Ectodermal cell (in vitro differentiated cells): ENCODE results near the gene AJM1.
"Not testable (repeated sequence)": the region's sequence is repeated elsewhere in the genome, so short reads cannot be mapped to it uniquely, and the experiment has no call there.

Source experiments
- H3K27ac ChIP-seq: 2 replicates; pipeline ENCODE4 v1.7.0; 2013; ENCODE audit warnings: mild to moderate bottlenecking, low read depth, low read length; ENCODE audit not compliant: insufficient read depth, poor library complexity, severe bottlenecking
- H3K27me3 ChIP-seq: 2 replicates; pipeline ENCODE4 v1.7.0; 2013; ENCODE audit warnings: mild to moderate bottlenecking, low read length; ENCODE audit not compliant: insufficient read depth, control insufficient read depth, poor library complexity, severe bottlenecking
- H3K36me3 ChIP-seq: one replicate; pipeline ENCODE4 v1.7.0; 2013; ENCODE audit warnings: low read length; ENCODE audit not compliant: control insufficient read depth, insufficient read depth
- H3K4me1 ChIP-seq: one replicate; pipeline ENCODE4 v1.7.0; 2013; ENCODE audit warnings: low read length; ENCODE audit not compliant: control insufficient read depth, insufficient read depth
- H3K4me3 ChIP-seq: 2 replicates; pipeline ENCODE4 v1.7.0; 2013; ENCODE audit warnings: low read depth, low read length, control low read depth; ENCODE audit not compliant: insufficient read depth
- H3K9me3 ChIP-seq: 2 replicates; pipeline ENCODE4 v1.7.0; 2013; ENCODE audit warnings: mild to moderate bottlenecking, low read length, moderate library complexity; ENCODE audit not compliant: control insufficient read depth
- WGBS, 2 experiments: methylation state at CpG; one replicate each; pipeline ENCODE4 v1.1.7; 2013; ENCODE audit warnings: missing lambda C conversion rate in 2 of 2; 5-methylcytosine and 5-hydroxymethylcytosine counted together

Gene AJM1

DNA sequence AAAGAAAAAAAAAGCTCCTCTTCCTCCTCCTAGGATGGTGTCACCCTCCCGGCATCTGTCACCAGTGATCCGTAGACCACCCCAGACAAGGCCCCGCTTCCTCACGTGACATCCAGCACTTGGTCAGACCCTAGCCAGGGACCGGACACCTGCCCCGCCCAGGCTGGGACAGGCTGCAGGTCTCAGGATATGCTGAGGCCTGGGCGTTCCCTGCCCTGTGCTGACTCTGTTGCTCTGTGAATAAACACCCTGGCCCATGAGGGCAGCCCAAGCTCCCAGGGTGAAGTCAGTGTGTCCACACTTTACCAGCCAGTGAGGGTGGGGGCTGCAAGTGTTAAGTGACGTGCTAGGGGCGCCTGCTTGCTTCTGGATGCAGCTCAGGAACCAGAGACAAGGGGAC is 18.3 kb downstream of the AJM1 start:
- H3K4me3 ChIP-seq = no peak overlapping the region
- H3K36me3 ChIP-seq = peaks cover 37% of the 10 kb centered on the region
- 94 to 96% methylated on average over 9 of the region's 9 CpGs for WGBS, 2 experiments
- no peaks in the 10 kb centered on the region for H3K27me3 ChIP-seq
- no peaks in the 10 kb centered on the region for H3K9me3 ChIP-seq
- H3K27ac ChIP-seq = no peak overlapping the region
- H3K4me1 ChIP-seq = peaks cover 7% of the 10 kb centered on the region

DNA sequence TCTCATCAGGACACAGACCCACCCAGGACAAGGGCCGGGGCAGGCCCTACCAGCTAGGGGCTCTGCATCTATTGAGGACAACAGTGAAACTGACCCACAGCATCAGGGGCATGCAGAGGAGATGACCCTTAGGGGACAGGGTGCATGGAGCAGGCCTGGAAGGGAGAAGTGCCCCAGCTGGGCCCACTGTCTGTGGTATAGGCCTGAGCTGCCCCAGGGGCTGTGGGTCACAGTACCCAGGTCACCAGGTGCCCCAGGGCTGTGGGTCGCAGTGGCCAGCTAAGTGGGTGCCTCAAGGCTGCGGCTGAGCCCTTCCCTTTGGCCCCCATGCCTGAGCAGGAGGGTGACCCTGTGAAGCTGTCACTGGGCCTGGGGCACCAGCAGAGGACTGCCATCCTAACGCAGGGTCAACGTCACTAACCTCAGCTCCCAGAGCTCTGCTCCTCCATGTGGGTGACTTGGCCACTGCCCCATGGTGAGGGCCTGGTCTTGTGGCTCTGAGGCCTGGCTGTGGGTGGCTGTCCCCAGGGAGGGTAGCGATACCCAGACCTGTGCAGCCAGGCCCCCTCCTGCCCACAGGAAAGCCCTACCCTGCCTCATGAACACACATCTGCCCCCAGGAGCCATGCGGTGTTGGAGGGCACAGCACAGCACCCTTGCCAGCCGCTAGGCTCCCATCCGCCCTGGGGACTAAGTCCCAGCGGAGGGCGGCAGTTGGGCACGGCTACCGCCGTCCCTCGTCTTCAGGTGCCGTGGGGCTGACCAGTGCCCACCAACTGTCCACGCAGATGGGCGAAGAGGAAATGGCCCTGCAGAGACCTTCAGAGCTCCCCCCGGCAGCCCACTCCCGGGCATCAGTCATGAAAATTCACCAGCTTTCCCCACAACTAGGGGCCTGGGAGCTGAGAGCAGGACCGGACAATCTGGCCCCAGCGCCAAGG is 18.9 kb downstream of the AJM1 start:
- 95 to 97% methylated on average over 22 of the region's 22 CpGs for WGBS, 2 experiments
- H3K9me3 ChIP-seq = no peaks in the 10 kb centered on the region
- H3K36me3 ChIP-seq = peaks cover 37% of the 10 kb centered on the region
- H3K4me3 ChIP-seq = no peak overlapping the region
- H3K27ac ChIP-seq = no peak overlapping the region
- no peaks in the 10 kb centered on the region for H3K27me3 ChIP-seq
- H3K4me1 ChIP-seq = peaks cover 7% of the 10 kb centered on the region

DNA sequence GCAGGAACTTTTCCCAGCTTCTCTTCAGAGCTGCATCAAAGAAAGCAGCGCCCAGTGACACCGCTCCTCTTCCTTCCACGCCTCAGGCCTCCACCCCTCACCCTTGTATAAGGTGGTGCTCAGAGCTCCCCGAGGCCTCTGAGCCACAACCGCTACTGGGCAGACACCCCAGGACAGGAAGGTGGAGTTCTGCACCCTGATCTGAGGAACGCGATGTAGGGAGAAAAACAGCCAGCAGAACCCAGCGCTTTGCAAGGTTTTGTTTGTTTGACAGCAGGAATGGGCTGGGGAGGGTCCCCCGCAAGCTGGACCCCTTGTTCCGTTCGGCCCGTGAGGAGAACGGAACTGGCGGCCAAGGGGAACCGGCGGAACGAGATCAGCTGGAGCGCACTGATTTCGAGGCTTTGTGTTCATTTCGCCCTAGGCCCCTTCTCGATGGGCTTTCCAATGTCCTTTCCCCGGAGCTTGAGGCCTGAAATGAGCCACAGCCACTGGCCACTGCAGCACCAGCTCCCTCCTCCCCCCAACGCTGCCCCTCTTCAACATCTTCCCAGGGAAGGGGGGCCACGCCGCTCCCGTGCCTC is 19.7 kb downstream of the AJM1 start:
- 94 to 95% methylated on average over 26 of the region's 26 CpGs for whole genome bisulfite sequencing, 2 experiments
- peaks cover 37% of the 10 kb centered on the region for H3K36me3 ChIP-seq
- H3K4me3 ChIP-seq = no peak overlapping the region
- H3K4me1 ChIP-seq = peaks cover 7% of the 10 kb centered on the region
- no peak overlapping the region for H3K27ac ChIP-seq
- no peaks in the 10 kb centered on the region for H3K27me3 ChIP-seq
- H3K9me3 ChIP-seq = no peaks in the 10 kb centered on the region

DNA sequence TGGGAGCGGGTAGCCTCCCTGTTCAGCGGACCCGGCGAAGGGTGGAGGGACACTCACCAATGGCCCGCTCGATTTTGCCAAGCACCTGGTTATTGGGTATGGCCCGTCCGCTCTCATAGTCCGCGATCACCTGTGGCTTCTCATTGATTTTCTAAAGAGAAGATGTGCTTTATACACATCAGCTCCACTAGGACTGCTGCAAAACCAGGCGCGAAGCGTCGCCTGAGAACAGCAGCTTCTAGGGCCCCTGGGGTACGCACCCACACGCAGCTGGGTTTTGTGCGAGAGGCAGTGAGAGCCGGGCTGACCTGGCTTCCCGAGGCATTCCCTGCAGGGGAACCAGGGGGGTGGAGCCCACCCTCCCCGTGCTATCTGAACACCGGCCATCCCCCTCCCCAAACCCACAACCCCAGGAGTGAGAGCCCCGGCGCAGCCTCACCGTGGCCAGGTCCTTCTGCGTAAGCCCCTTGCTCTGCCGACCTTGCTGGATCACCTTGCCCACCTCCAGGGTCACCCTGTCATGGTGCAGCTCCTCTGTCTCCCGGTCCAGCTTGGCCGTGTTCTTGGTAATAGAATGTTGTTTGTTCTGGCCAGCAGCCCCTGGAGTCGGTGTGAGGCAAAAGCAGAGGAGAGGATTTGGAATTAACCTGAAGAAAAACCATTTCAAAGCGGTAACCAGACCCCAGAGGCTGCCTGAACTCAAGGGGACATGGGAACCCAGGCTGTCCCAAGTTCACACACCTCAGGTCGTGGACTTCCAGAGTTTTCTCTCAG is 20.8 kb downstream of the AJM1 start:
- Histone ChIP-seq H3K36me3 (peaks cover 37% of the 10 kb centered on the region), H3K4me3 (no peak overlapping the region), H3K27ac (no peak overlapping the region), H3K27me3 (no peaks in the 10 kb centered on the region), H3K4me1 (peaks cover 7% of the 10 kb centered on the region), H3K9me3 (no peaks in the 10 kb centered on the region)
- 93 to 96% methylated on average over 31 of the region's 31 CpGs for WGBS, 2 experiments

DNA sequence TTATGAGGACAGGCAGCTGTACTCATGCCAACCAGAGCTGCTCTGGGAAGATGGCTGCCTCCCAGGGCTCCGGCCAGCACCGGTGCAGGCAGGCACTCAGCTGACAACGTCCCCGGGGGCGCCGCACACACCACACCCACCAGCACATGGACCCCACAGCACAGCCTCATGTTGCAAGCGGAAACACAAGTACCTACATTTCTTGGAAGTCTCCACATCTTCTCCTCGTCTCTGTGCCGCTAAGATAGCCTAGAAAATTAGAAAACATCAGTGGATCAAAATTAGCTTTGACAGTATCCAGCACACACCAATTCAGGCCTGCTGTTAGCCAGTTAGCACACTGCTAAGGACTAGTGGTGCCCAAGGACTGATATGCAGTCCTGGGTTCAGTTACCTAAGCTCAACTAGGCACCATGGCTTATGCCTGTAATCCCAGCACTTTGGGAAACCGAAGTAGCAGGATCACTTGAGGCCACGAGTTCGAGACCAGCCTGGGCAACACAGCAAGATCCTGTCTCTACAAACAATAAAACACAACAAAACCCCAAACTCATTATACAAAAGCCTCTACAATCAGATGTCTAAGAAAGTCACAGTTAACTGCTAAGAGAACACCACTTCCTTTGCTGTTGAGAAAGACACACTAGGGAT is 21.5 kb downstream of the AJM1 start:
- Histone ChIP-seq H3K36me3 (peaks cover 37% of the 10 kb centered on the region), H3K4me3 (no peak overlapping the region), H3K4me1 (peaks cover 7% of the 10 kb centered on the region), H3K9me3 (no peaks in the 10 kb centered on the region), H3K27ac (no peak overlapping the region), H3K27me3 (no peaks in the 10 kb centered on the region)
- WGBS, 2 experiments = 92 to 97% methylated on average over 12 of the region's 12 CpGs

DNA sequence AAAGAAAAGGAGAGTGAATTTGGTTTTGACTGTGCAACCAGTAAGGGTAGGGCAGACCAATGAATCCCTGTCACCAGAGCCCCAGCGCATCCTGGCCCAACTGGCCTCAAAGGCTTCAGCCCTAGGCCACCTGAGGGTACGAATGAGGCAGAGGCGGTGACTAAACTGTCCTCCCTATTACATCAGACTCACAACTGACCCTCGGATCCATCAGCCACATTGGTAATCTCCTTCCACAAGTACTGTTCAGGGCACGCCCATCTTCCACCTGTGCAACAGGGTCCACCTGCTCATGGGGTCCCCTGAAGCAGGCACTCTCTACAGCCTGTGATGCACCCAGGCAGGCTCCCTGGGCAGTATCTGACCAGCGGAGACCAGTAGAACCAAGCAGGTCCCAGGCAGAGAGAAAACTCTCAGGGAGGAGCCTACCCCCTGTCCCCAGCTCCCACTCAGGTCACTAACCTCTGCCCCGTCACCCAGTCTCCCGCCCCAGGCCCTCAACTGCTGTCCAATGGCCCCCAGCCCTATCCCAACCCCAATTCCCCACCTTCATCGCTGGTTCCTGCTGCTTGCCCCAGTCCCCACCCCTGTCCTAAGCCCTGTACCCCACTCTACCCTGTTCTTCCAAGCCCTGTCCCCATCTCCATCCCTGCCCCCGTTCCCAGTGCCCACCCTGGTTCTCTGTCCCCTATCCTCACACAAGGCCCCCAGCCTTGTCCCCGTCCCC is 22.9 kb downstream of the AJM1 start:
- no peaks in the 10 kb centered on the region for H3K9me3 ChIP-seq
- H3K4me3 ChIP-seq = peak overlapping the region; percentile 71
- no peaks in the 10 kb centered on the region for H3K27me3 ChIP-seq
- WGBS, 2 experiments = 70 to 71% methylated on average over 11 of the region's 11 CpGs
- H3K4me1 ChIP-seq = peaks cover 7% of the 10 kb centered on the region
- no peak overlapping the region for H3K27ac ChIP-seq
- H3K36me3 ChIP-seq = peaks cover 37% of the 10 kb centered on the region

DNA sequence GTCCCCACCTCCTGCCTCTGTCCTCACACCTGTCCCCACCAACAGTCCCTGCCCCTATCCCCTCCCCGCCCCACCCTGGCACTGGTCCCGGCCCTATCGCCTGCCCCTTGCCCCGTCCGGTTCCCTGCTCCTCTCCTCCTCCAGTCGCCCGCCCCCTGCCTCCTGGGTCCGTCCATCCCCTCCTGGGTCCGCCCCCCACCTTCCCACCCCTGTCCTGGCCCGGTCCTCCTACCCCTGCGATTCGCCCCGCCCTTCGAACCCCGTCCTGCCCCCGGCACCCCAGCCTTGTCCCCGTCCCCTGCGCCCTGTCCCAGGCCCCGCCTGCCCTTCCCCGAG is 23.5 kb downstream of the AJM1 start:
- Histone ChIP-seq H3K4me3 (peak overlapping the region; percentile 71), H3K27me3 (no peaks in the 10 kb centered on the region), H3K4me1 (peaks cover 7% of the 10 kb centered on the region), H3K9me3 (no peaks in the 10 kb centered on the region), H3K27ac (peak overlapping the region; percentile 30), H3K36me3 (peaks cover 33% of the 10 kb centered on the region)
- 0% methylated on average over 20 of the region's 20 CpGs for WGBS, 2 experiments

DNA sequence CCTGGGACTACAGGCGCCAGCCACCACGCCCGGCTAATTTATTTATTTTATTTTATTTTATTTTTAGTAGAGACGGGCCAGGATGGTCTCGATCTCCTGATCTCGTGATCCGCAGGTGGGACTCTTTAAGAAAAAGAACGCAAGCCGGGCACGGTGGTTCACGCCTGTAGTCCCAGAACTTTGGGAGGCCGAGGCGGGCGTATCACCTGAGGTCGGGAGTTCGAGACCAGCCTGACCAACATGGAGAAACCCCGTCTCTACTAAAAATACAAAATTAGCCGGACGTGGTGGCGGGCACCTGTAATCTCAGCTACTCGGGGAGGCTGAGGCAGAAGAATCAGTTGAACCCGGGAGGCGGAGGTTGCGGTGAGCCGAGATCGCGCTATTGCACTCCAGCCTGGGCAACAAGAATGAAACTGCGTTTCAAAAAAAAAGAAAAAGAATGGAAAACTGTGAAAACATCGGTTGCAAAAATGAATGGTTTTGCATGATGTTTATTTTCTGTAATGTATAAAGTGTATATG is 24.7 kb downstream of the AJM1 start:
- not testable (repeated sequence) for H3K27ac ChIP-seq, H3K4me1 ChIP-seq, H3K9me3 ChIP-seq, H3K27me3 ChIP-seq
- peak overlapping the region; percentile 44 for H3K4me3 ChIP-seq
- peaks cover 22% of the 10 kb centered on the region for H3K36me3 ChIP-seq
- WGBS, 2 experiments = 92 to 93% methylated on average over 29 of the region's 29 CpGs

DNA sequence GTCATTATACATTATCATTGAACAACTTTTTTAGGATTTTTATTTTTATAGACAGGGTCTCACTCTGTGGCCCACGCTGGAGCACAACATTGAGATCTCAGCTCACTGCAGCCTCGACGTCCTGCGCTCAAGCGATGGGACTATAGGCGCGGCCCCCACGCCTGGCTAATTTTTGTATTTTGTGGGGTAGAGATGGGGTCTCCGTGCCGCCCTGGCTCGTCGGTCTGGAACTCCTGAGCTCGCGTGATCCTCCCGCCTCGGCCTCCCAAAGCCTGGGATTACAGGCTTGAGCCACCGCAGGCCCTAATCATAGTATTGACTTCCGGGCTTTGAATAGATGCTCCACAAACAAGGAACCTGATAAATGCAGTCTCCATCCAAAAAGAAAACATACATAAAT is 25.2 kb downstream of the AJM1 start:
- 96 to 97% methylated on average over 18 of the region's 18 CpGs for WGBS, 2 experiments
- H3K4me1 ChIP-seq = peaks cover 7% of the 10 kb centered on the region
- H3K27me3 ChIP-seq = no peaks in the 10 kb centered on the region
- H3K9me3 ChIP-seq = no peaks in the 10 kb centered on the region
- H3K27ac ChIP-seq = no peak overlapping the region
- H3K4me3 ChIP-seq = no peak overlapping the region
- H3K36me3 ChIP-seq = peaks cover 17% of the 10 kb centered on the region
